GM18498 (cell line): Measurements from ENCODE around the gene TP53BP2.
"Not testable (repeated sequence)": the region's sequence is repeated elsewhere in the genome, so short reads cannot be mapped to it uniquely, and the experiment has no call there.

Source experiments
- ATAC-seq: cut with Tn5 transposase; IDR thresholded peaks from one replicate; pipeline ENCODE4 v1.9.1; 2021; ENCODE audit warnings: mild to moderate bottlenecking, moderate library complexity; ENCODE audit not compliant: unreplicated experiment

TP53BP2 gene

DNA sequence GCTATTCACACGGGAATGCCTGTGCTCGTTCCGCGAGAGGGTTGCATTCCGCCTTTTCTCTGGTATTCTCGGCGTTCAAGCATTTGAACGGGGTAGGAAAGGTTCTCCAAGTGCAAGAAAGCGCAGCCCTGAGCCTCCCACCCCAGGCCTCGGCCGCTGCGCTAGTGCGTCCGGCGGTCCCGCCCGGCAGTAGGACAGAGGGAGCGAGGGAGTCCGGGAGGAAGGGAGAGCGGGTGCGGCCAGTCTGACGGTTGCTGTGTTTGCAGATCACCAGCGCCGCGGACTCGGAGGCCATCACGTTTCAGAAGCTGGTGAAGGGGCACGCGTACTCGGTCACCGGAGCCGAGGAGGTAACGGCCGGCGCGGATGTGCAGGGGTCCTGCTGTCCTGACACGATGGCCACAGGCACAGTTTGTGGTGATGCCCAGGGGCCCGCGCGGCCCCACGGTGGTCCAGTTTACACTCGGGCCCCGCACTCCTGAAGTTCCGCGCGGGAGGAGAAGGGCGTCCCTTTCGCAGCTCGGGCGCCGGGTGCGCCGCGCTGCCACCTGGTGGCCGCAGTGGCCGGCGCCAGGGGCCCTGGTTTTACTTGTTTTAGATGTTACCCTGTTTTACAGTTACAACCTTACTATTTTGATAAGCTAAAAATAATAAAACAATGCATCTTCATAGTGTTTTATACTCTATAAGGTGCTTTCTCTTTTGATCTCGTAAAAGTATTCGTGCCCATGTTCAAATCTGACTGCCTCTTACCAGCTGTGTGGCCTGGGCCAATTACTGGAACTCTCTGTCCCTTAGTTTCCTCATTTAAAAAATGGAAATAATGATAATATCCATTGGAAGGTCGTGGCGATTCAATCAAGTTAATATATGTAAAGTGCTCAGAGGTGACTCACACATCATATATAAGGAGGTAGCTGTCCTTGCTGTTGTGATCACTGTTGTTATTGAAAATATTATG lies 96.7 kb downstream of the TP53BP2 start:
- peak; percentile 86 for ATAC-seq

GRCh38 chr1:223748405-223748772 lies 97.4 kb downstream of the TP53BP2 start:
- ATAC-seq: no peak

- ATAC-seq: no peak
Measured at GRCh38 chr1:223747838-223748335, 97.9 kb downstream of the TP53BP2 start.

GRCh38 chr1:223745731-223746130 lies 100.0 kb downstream of the TP53BP2 start:
- no peak for ATAC-seq

- ATAC-seq: no peak
Measured at GRCh38 chr1:223742856-223743517, 102.8 kb downstream of the TP53BP2 start.

DNA sequence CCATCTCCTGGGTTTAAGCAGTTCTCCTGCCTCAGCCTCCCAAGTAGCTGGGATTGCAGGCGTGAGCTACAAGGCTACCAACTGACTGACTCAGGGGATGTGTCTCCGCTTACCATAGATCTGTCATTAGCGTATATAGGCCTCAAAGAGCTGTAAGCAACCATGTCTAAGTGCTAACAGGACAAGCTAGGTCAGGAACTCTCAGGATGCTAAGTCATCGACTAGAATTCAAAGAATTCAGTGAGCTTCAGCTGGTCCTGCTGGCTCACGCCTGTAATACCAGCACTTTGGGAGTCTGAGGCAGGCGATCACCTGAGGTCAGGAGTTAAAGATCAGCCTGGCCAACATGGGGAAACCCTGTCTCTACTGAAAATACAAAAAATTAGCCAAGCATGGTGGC lies 103.9 kb downstream of the TP53BP2 start:
- no peak for ATAC-seq

DNA sequence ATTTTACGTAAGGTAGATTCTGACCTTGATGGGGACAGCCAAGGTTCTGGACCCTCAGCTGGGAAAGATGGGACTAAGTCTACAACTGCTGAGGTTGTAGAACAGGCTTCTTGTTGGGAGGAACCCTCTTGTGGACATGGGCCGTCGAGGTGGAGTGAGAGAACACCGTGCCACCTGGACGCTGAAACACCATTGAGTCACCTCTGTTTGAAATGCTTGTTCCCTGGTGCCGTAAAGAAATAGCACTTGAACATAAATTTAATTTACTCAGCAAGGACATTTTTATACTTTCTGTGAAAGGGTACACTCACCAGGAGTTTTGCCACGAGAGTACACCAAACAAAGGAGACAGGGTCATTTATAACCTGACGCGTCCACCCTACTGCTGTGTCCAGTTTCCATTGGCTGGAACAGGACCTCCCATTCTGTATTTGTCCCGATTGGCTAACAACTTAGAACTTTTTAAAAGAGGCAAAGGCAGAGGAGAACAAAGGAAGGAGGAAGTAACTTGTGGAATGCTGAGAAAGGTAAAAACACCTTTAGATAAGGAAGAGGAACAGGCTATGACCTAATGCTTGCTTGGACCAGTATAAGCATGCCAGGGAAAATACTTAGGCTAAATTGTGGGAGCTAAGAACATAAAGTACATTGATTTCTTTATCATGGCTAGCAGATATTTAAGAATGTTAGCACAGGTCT lies 105.6 kb downstream of the TP53BP2 start:
- ATAC-seq: not testable (repeated sequence)

- no peak for ATAC-seq
Measured at GRCh38 chr1:223739366-223740037, 106.2 kb downstream of the TP53BP2 start.

GRCh38 chr1:223738465-223739365 lies 107.0 kb downstream of the TP53BP2 start:
- ATAC-seq: no peak

GRCh38 chr1:223737342-223737741 lies 108.4 kb downstream of the TP53BP2 start:
- ATAC-seq: no peak

DNA sequence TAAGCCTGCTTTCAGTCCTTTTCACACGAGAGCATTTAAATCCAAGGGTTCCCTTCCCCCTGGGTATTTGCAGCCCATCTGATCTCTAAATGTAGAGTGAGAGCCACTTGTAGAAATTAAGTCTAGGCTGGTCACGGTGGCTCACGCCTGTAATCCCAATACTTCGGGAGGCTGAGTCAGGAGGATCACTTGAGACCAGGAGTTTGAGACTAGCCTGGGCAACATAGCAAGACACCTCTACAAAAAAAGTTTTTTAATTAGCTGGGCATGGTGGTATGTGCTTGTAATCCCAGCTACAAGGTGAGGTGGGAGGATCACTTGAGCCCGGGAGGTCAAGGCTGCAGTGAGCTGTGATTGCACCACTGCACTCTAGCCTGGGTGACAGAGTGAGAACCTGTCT lies 109.1 kb downstream of the TP53BP2 start:
- ATAC-seq: not testable (repeated sequence)

- no peak for ATAC-seq
Measured at GRCh38 chr1:223733898-223734852, 111.6 kb downstream of the TP53BP2 start.

DNA sequence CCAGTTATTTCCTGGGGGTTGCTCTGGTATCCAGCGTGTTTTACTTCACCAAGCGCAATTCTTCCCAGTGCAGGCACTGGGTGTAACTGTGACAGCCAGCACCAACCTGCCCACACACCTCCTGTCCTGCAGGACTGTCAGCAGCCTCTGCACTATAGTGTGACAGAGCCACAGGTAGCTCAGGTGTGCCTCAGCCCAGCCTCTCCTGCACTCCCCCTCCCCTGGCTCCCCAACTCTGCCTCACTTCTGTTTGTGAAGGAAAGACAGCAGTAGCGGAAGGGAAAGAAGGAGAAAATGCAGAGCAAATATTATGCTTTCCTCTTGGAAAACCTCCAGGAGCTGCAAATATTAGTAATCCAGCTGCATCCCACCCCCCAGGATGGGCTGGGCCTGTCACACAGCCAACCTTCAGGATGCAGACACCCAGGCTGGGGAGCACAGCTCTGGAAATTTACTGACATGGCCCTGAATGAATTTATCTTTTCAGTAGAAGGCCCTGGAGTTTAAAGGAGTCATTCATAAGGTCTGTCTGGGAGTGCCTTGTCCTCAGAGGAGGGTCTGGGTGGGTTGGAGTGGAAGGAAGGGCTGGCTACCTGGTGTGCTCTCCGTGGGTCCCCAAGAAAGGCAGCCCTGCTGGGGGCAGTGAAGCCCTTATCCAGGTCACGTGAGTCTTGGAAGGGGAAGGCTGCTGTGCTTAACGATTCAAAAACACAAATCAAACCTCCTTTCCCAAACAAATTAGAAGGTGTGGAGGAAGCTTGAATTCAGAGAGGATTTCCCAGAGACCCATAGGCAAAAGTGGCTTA lies 112.6 kb downstream of the TP53BP2 start:
- ATAC-seq: no peak

DNA sequence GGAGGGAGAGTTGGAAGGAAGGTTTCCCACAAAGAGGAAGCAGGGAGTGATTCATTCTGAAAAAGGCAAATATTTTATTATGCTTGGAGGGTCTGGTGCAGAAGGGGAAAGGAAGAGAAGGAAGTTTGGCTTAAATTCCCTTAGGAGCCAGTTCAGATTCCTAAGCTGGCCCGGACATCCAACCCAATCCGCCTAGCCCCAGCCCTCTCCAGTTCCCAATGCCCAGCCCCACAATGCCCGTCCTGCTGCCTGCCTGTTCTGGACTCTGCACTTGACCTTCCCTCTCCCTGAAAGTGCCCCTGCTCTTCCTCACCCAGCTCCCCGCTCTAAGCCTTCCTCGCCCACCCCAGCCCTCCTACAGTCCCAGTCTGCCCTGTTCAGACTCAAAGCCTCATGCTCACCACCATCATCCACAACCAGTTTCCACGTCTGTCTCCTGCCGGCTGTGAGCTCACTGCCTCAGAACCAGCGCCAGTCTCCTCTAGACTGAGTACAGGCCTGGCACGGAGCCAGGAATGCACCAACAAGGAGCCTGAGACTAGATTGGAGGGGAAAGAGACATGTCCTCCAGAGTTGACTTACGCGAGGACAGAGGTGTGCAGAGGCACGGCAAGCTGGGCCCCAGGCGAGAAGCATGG lies 114.5 kb downstream of the TP53BP2 start:
- no peak for ATAC-seq

DNA sequence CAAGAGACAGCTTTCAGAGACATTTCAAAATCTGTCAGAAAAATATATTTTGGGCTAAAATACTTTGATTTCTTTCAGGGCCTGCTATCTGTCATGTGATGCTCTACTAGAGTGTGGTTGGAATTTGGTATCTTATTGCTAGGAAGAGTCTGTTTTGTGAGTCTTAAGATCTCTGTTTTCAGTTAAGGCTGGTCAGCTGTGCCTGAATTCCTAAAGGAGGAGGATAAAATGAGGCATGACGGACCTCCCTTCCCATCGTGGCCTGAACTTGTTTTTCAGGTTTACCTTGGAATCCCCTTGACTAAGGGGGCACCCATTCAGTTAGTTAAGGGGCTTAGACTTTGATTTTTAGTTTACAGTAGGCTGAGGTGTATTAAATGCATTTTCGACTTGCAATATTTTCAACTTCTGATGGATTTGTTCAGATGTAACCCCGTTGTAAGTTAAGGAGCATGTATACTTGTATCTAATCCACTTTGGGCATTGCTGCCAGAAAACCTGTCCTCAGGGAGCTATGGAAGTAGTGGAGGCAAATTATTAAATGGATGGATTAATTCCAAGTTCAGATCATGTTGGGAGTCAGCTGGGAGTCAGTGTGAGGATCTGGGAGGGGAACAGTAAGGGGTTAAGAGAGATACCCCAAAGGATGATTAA lies 115.1 kb downstream of the TP53BP2 start:
- no peak for ATAC-seq

- no peak for ATAC-seq
Measured at GRCh38 chr1:223729906-223730305, 115.8 kb downstream of the TP53BP2 start.
